ENCODE results near the gene THAP4.

DNA sequence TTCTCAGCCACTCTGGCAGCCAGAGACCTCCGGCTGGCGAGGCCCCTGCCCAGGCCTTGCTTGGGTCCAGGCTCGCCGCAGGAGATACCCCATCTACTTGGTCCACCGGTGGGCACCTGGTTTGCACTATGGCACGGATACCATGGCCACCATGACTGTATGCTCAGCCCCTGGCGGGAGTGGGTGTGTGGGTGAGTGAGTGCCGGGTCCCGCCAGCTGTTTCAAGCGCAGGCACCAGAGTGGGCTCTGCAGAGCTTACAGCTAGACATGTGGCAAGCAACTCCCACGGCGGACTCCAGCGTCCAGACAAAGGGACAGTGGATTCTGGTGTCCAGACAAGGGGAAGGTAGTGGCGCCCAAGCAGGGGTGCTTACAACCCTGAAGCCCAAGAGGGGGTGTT is 2.0 kb upstream of the THAP4 start:
- TF ChIP-seq GATA2 (IDR thresholded peaks at IDR 0.05; ENCODE audit: low read depth, low read length) = no peak
- no peak for TF ChIP-seq GATA3 (IDR thresholded peaks at IDR 0.05; ENCODE audit: low read depth, low read length)

All from SH-SY5Y (cell line).